ENCODE measurements around the gene AATF.
"Not testable (repeated sequence)": the region's sequence is repeated elsewhere in the genome, so short reads cannot be mapped to it uniquely, and the experiment has no call there.

The AATF gene

DNA sequence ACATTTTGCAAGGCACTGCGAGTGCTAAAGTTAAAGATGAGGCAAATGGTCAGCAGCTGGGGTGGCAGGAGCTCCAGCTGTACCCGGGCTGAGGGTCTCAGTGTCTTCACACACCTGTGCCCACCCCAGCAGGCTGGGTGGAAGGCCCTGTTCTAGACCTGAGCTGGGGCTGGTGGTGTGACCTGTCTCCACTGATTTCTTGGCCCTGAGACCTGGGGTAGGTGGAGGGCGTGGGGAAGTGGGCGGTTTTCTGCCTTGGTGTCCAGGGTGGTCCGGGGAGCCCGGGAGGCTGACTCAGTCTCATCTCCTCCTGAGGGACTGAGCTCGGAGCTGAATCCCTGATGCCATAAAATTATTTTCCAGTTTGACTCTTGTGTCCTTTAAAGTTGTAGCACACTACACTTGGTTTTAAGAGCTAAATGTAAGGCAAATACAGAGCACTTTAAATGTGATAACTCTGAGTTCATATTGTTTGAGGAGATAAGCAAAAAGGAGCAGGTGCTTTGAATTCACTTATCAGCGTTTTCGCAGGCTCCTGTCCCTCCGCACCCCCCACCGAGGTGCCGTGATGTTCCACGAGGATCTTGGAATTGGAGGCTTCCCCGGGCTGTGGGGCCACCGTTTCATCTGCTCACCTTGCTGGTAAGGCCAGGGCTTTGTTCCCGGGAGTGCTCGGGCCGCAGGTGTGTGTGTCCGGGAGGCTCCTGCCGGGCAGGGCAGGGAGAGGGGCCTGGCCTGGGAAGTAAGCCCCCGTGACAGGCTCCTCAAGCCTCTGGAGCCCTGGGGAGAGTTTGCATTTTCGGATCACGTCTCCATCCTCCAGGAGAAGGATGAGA, 117.0 kb downstream of the AATF start:
- no peak overlapping the region for H3K4me3 ChIP-seq (ENCODE audit: low read length)
- TF ChIP-seq, protein P1, sequence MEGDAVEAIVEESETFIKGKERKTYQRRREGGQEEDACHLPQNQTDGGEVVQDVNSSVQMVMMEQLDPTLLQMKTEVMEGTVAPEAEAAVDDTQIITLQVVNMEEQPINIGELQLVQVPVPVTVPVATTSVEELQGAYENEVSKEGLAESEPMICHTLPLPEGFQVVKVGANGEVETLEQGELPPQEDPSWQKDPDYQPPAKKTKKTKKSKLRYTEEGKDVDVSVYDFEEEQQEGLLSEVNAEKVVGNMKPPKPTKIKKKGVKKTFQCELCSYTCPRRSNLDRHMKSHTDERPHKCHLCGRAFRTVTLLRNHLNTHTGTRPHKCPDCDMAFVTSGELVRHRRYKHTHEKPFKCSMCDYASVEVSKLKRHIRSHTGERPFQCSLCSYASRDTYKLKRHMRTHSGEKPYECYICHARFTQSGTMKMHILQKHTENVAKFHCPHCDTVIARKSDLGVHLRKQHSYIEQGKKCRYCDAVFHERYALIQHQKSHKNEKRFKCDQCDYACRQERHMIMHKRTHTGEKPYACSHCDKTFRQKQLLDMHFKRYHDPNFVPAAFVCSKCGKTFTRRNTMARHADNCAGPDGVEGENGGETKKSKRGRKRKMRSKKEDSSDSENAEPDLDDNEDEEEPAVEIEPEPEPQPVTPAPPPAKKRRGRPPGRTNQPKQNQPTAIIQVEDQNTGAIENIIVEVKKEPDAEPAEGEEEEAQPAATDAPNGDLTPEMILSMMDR (conservative IDR thresholded peaks at IDR 0.05; ENCODE audit: low read depth, low read length) = no peak

DNA sequence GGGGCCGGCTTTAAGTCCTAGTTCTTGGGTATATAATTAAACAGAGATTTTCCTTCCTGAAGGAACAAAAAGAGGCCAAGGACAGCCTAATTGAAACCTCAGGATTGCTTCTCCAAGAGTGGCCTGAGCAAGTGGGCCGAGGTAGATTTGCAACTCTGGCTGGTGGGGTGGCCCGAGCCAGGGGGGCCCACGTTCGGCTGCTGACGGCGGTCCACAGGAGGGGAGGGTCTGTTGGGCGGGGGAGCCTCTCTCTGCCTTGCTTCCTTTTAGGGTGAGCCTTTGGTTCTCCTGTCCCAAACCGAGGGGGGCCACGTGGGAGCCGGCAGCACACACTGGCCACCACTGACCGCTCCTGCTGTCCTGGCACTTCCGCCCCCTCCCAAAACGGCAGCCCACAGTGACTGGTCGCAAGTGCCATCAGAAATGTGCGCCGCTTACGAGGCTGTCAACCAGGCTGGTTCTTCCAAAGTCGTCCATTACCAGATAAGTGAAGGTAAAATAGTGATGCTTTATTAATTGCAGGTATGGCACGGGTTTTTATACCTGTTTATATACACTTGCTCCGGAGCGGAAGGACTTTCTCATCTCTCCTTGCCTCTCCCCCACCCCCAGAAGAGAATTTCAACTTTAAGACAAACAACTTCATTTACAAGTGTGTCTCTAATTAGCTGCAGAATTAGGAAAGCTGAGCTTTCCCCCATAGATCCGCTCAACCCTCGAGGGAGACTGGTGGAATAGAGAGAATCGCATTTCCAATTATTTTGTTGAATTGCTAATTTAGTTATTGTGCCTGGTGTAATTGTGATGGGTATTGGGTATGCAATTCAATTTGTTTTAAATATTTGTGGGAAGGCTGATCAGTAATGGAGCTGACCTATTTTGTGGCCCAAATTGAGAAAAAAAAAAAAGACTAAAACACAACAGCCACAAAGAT, 117.8 kb downstream of the AATF start:
- no peak for DNase-seq (ENCODE audit: low read depth)
- no peak overlapping the region for H3K4me3 ChIP-seq (ENCODE audit: low read length)
- TF ChIP-seq, protein P1 (conservative IDR thresholded peaks at IDR 0.05; ENCODE audit: low read depth, low read length) = no peak

More for the DNA sequence above, 117.0 kb downstream of the AATF start:
- no peak for DNase-seq (ENCODE audit: low read depth)

DNA sequence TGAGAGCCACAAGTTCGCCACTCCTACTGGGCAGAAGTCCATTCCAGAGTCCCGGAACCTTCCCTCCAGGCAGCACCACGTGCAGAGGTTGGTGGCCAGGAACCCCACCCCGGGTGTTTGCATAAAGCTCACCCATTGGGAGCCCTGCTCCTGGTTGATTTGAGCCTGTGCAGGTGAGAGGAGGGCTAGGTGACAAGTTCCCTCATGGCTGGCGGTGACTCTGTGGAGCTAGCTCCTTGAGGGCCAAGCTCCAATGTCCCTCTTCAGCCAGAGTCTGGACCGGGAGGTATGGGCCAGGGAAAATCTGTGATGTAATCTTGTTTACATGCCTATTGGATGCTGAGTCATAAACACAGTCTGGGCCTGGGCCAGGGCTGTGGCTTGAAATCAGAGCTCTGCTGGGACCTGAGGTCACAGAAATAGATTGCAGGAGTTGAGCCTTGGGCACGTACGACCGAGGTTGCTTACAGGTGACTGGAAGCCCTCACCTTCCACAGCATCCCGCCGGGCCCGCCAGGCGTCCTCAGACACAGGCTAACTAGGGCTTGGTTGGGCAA, 118.9 kb downstream of the AATF start:
- TF ChIP-seq, protein P1 (conservative IDR thresholded peaks at IDR 0.05; ENCODE audit: low read depth, low read length) = no peak
- no peak overlapping the region for H3K4me3 ChIP-seq (ENCODE audit: low read length)
- DNase-seq (ENCODE audit: low read depth) = peak; percentile 61

DNA sequence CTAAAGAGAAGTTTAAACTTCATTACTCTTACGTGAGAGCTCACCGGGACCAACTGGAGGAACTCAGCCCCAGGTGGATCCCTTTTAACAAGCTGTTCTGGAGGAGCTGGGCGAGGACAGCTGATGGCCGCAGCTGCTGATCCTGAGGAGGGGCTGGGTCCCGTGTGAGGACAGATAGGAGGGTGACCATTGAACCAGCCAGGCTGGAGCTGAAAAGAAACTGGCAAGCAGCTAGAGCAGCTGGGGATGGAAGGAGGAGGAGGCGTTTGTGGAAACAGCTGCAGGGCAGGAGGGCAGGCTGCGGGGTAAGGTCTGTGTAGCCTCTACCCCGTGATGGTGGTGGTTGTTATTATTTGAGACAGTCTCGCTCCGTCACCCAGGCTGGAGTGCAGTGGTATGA, 119.5 kb downstream of the AATF start:
- H3K4me3 ChIP-seq (ENCODE audit: low read length) = no peak overlapping the region
- no peak for DNase-seq (ENCODE audit: low read depth)
- TF ChIP-seq, protein P1 (conservative IDR thresholded peaks at IDR 0.05; ENCODE audit: low read depth, low read length) = no peak

DNA sequence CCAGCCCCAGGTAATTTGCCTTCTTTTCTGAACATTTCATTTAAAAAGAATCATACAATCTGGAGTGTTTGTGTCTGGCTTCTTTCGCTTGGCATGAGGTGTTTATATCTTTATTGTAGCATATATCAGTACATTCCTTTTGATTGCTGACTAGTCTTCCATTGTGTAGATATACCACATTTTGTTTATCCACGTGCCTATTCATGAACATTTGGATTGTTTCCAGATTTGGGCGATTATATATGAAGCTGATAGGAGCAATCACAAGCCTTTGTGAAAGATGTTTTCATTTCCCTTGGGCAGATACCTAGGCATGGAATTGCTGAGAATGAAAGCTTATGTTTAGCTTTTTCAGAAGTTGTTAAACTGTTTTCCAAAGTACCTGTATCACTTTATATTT, 120.3 kb downstream of the AATF start:
- TF ChIP-seq, protein P1 (conservative IDR thresholded peaks at IDR 0.05; ENCODE audit: low read depth, low read length) = no peak
- DNase-seq (ENCODE audit: low read depth) = no peak
- no peak overlapping the region for H3K4me3 ChIP-seq (ENCODE audit: low read length)

DNA sequence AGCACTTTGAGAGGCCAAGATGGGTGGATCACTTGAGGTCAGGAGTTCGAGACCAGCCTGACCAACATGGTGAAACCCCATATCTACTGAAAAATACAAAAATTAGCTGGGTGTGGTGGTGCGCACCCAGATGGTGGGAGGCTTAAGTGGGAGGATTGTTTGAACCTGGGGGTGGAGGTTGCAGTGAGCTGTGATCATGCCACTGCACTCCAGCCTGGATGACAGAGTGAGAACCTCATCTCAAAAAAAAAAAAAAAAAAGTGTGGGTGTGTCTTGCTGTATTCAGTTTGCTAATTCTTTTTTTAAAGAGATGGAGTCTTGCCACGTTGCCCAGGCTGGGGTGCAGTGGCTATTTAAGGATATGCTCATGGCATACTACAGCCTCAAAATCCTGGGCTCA, 124.7 kb downstream of the AATF start:
- DNase-seq (ENCODE audit: low read depth); H3K4me3 ChIP-seq (ENCODE audit: low read length): not testable (repeated sequence)

DNA sequence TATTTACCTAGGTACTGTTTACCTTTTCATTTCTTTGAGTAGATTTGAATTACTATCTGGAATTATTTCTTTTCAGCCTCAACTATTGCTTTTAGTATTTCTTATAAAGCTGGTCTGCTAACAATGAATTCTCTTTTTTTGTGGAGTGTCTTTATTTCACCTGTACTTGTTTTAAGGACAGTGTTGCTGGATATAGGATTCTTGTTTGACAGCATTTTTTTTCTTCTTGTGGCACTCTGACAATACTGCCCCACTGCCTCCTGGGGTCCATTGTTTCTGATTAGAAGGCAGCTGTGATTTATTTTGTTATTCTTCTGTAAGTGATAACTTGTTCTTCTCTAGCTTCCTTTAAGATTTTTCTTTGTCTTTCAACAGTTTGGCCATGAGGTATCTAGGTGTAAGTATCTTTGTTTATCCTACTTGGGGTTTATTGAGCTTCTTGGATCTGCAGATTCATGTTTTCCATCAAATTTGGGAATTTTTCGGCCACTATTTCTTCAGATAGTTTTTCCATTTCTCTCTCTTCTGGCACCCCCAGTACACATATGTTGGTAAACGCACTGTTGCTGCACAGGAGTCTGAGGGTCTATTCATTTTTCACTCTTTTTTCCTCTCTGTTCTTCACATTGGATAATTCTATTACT, 130.4 kb downstream of the AATF start:
- TF ChIP-seq, protein P1 (conservative IDR thresholded peaks at IDR 0.05; ENCODE audit: low read depth, low read length) = no peak
- no peak for DNase-seq (ENCODE audit: low read depth)
- H3K4me3 ChIP-seq (ENCODE audit: low read length) = no peak overlapping the region
